Loucy (cell line): ENCODE measurements around the gene APLNR.

ENCODE experiments used
- H2AFZ ChIP-seq: fragments of 200-600 bp; sonication (generic); 2 replicates; pipeline ENCODE4 v1.6.0; 2016; ENCODE audit warnings: antibody characterized with exemption, mild to moderate bottlenecking, low read length, moderate library complexity
- H3F3A ChIP-seq: fragments of 200-600 bp; 2 replicates; pipeline ENCODE4 v1.6.0; 2016; ENCODE audit warnings: antibody characterized with exemption, low read depth, mild to moderate bottlenecking
- H3K27me3 ChIP-seq: fragments of 200-600 bp; sonication (generic); 2 replicates; pipeline ENCODE4 v1.6.1; 2014; ENCODE audit warnings: low read length, mild to moderate bottlenecking; ENCODE audit not compliant: insufficient read depth, poor library complexity, severe bottlenecking
- H3K36me3 ChIP-seq: fragments of 200-600 bp; sonication (generic); 2 replicates; pipeline ENCODE4 v1.6.1; 2016; ENCODE audit warnings: low read length; ENCODE audit not compliant: insufficient read depth
- H3K4me1 ChIP-seq: fragments of 200-600 bp; sonication (generic); 2 replicates; pipeline ENCODE4 v1.5.1; 2014; ENCODE audit warnings: low read length, mild to moderate bottlenecking; ENCODE audit not compliant: insufficient read depth, poor library complexity, severe bottlenecking
- H3K4me2 ChIP-seq: fragments of 200-600 bp; sonication (generic); 2 replicates; pipeline ENCODE4 v1.6.0; 2014; ENCODE audit warnings: antibody characterized with exemption, low read length, low read depth, mild to moderate bottlenecking; ENCODE audit not compliant: poor library complexity, severe bottlenecking
- H3K4me3 ChIP-seq: fragments of 200-600 bp; sonication (generic); 2 replicates; pipeline ENCODE4 v1.5.1; 2014; ENCODE audit warnings: low read length, mild to moderate bottlenecking, mixed read lengths; ENCODE audit not compliant: poor library complexity, severe bottlenecking
- H3K79me2 ChIP-seq: fragments of 200-600 bp; sonication (generic); 2 replicates; pipeline ENCODE4 v1.6.1; 2014; ENCODE audit warnings: low read length; ENCODE audit not compliant: insufficient read depth
- H3K9ac ChIP-seq: fragments of 200-600 bp; sonication (generic); 2 replicates; pipeline ENCODE4 v1.6.0; 2014; ENCODE audit warnings: mild to moderate bottlenecking, low read depth, low read length, moderate library complexity; ENCODE audit not compliant: poor library complexity, severe bottlenecking
- H3K9me2 ChIP-seq: fragments of 200-600 bp; sonication (generic); replicated peaks from 2 replicates; pipeline ENCODE4 v1.6.1; 2016; ENCODE audit warnings: low read depth, low read length, mixed read lengths
- H3K9me3 ChIP-seq: fragments of 200-600 bp; sonication (generic); 2 replicates; pipeline ENCODE4 v1.6.1; 2014; ENCODE audit warnings: mild to moderate bottlenecking, antibody characterized with exemption, low read length, low read depth; ENCODE audit not compliant: insufficient read depth
- H4K20me1 ChIP-seq: fragments of 200-600 bp; sonication (generic); 2 replicates; pipeline ENCODE4 v1.6.0; 2014; ENCODE audit warnings: antibody characterized with exemption, low read length, mild to moderate bottlenecking; ENCODE audit not compliant: insufficient read depth, poor library complexity, severe bottlenecking
- CTCF ChIP-seq: fragments of 200-600 bp; sonication (generic); conservative IDR thresholded peaks from 2 replicates; pipeline ENCODE4 v1.5.1; 2014; ENCODE audit warnings: mild to moderate bottlenecking, antibody characterized with exemption, low read length
- EZH2phosphoT487 ChIP-seq: fragments of 200-600 bp; IDR thresholded peaks from 2 replicates; pipeline ENCODE4 v1.6.1; 2018; ENCODE audit warnings: antibody characterized with exemption, mild to moderate bottlenecking, moderate library complexity, borderline replicate concordance

Gene APLNR

GRCh38 chr11:57273448-57274058 is 36.5 kb upstream of the APLNR start:
- Histone ChIP-seq H3K4me1 (peaks cover 8% of the 10 kb centered on the region), H4K20me1 (no peaks in the 10 kb centered on the region), H2AFZ (no peak overlapping the region), H3K4me2 (no peak overlapping the region), H3K9me2 (no peaks in the 10 kb centered on the region), H3K9me3 (no peaks in the 10 kb centered on the region), H3K4me3 (no peak overlapping the region), H3F3A (no peaks in the 10 kb centered on the region), H3K36me3 (no peaks in the 10 kb centered on the region), H3K27me3 (no peaks in the 10 kb centered on the region), H3K9ac (no peak overlapping the region), H3K79me2 (no peaks in the 10 kb centered on the region)
- TF ChIP-seq CTCF: no peak
- no peak for TF ChIP-seq EZH2phosphoT487

- Histone ChIP-seq H3F3A (no peaks in the 10 kb centered on the region), H3K36me3 (no peaks in the 10 kb centered on the region), H3K9me3 (no peaks in the 10 kb centered on the region), H4K20me1 (no peaks in the 10 kb centered on the region), H3K79me2 (no peaks in the 10 kb centered on the region), H2AFZ (no peak overlapping the region), H3K9ac (no peak overlapping the region), H3K4me1 (no peaks in the 10 kb centered on the region), H3K4me2 (no peak overlapping the region), H3K4me3 (no peak overlapping the region), H3K9me2 (no peaks in the 10 kb centered on the region), H3K27me3 (no peaks in the 10 kb centered on the region)
- TF ChIP-seq CTCF: no peak
- TF ChIP-seq EZH2phosphoT487: no peak
Observed at GRCh38 chr11:57269571-57270021, 32.5 kb upstream of the APLNR start.

- H3F3A ChIP-seq: no peaks in the 10 kb centered on the region
- H3K36me3 ChIP-seq: no peaks in the 10 kb centered on the region
- H3K27me3 ChIP-seq: no peaks in the 10 kb centered on the region
- H3K4me2 ChIP-seq: no peak overlapping the region
- H3K79me2 ChIP-seq: no peaks in the 10 kb centered on the region
- H3K9ac ChIP-seq: no peak overlapping the region
- no peaks in the 10 kb centered on the region for H3K4me1 ChIP-seq
- H2AFZ ChIP-seq: no peak overlapping the region
- no peak overlapping the region for H3K4me3 ChIP-seq
- H3K9me3 ChIP-seq: no peaks in the 10 kb centered on the region
- H3K9me2 ChIP-seq: no peaks in the 10 kb centered on the region
- TF ChIP-seq EZH2phosphoT487 (no peak), CTCF (no peak)
- H4K20me1 ChIP-seq: no peaks in the 10 kb centered on the region
Observed at GRCh38 chr11:57266157-57266556, 29.1 kb upstream of the APLNR start.
